Thoracic aorta (tissue), 2 donors: ENCODE data around the gene GALR3. TPM values are rescaled to one million over a fixed set of nuclear protein-coding genes. Genes with fewer than 3 reads are reported as not detected.
A peak's percentile ranks its signal among the peaks of the same experiment; 100 is the strongest.

Source experiments
- ATAC-seq: fragments of 150-250 bp; one replicate; pipeline ENCODE4 v1.8.0; 2017; ENCODE audit warnings: low read depth; ENCODE audit not compliant: insufficient number of reproducible peaks, low FRiP score
- DNase-seq: peaks from one replicate; pipeline ENCODE4 v3.0.0-alpha.2; 2020; ENCODE audit warnings: low spot score
- H3K27ac ChIP-seq, 2 donors: fragments of 200-600 bp; sonication (generic); 1 replicate in 1 of 2; 2 replicates in 1 of 2; pipeline ENCODE4 v1.5.1; 2016; ENCODE audit warnings: mild to moderate bottlenecking in 2 of 2, moderate library complexity in 2 of 2
- H3K27me3 ChIP-seq: fragments of 200-600 bp; sonication (generic); replicated peaks from 2 replicates; pipeline ENCODE4 v1.6.0; 2016; ENCODE audit warnings: mild to moderate bottlenecking; ENCODE audit not compliant: insufficient read depth
- H3K36me3 ChIP-seq: fragments of 200-600 bp; sonication (generic); one replicate; pipeline ENCODE4 v1.5.1; 2016
- H3K4me1 ChIP-seq, 2 donors: fragments of 200-600 bp; sonication (generic); 1 replicate in 1 of 2; 2 replicates in 1 of 2; pipeline versions ENCODE4 v1.5.1 to v1.6.0; 2016; ENCODE audit warnings: low read depth in 2 of 2, mild to moderate bottlenecking in 1 of 2; ENCODE audit not compliant: control insufficient read depth in 1 of 2
- H3K4me3 ChIP-seq: fragments of 200-600 bp; sonication (generic); 2 replicates; pipeline ENCODE4 v1.5.1; 2016; ENCODE audit warnings: mild to moderate bottlenecking
- H3K9me3 ChIP-seq: fragments of 200-600 bp; sonication (generic); 2 replicates; pipeline ENCODE4 v1.5.1; 2016
- total RNA-seq, 2 donors: library from RNA; depleted of rRNA; stranded (reverse); fragments of >200 nt; gene quantifications; one replicate each; pipeline versions ENCODE4 v1.1.0 to v1.2.3, GENCODE V29; 2016
- TF ChIP-seq, protein P1 (sequence below): fragments of 200-600 bp; sonication (generic); IDR thresholded peaks from one replicate; pipeline ENCODE4 v1.5.1; 2019; ENCODE audit warnings: antibody characterized with exemption

The GALR3 gene
- total RNA-seq, 2 donors from 2014 or later = not detected

DNA sequence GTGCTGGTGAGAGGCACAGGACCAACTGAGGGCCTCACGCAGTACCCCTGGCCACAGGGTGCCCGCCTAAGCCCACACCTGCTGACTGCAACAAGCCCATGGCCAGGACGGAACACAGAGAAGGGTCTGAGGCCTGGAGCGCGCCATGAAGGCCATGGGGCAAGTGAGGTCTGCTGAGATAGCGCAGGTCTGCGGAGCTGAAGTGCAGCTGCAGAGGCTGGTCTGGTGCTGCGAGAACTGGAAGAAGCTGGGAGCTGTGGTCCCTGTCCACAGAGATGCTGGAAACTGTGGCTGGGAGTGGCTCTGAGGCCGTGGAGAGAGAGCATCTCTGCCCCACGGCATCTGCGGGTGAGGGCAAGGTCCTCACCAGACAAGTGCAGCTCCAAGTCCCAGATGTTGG, 8.3 kb downstream of the GALR3 start:
- DNase-seq (no peak), ATAC-seq (no peak)
- TF ChIP-seq, protein P1, sequence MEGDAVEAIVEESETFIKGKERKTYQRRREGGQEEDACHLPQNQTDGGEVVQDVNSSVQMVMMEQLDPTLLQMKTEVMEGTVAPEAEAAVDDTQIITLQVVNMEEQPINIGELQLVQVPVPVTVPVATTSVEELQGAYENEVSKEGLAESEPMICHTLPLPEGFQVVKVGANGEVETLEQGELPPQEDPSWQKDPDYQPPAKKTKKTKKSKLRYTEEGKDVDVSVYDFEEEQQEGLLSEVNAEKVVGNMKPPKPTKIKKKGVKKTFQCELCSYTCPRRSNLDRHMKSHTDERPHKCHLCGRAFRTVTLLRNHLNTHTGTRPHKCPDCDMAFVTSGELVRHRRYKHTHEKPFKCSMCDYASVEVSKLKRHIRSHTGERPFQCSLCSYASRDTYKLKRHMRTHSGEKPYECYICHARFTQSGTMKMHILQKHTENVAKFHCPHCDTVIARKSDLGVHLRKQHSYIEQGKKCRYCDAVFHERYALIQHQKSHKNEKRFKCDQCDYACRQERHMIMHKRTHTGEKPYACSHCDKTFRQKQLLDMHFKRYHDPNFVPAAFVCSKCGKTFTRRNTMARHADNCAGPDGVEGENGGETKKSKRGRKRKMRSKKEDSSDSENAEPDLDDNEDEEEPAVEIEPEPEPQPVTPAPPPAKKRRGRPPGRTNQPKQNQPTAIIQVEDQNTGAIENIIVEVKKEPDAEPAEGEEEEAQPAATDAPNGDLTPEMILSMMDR = no peak
- Histone ChIP-seq H3K27me3 (no peaks in the 10 kb centered on the region), H3K27ac (no peak overlapping the region), H3K4me1 (peaks cover 4 to 11% of the 10 kb centered on the region in 2 donors), H3K4me3 (no peak overlapping the region), H3K9me3 (no peaks in the 10 kb centered on the region), H3K36me3 (peaks cover 44% of the 10 kb centered on the region)

DNA sequence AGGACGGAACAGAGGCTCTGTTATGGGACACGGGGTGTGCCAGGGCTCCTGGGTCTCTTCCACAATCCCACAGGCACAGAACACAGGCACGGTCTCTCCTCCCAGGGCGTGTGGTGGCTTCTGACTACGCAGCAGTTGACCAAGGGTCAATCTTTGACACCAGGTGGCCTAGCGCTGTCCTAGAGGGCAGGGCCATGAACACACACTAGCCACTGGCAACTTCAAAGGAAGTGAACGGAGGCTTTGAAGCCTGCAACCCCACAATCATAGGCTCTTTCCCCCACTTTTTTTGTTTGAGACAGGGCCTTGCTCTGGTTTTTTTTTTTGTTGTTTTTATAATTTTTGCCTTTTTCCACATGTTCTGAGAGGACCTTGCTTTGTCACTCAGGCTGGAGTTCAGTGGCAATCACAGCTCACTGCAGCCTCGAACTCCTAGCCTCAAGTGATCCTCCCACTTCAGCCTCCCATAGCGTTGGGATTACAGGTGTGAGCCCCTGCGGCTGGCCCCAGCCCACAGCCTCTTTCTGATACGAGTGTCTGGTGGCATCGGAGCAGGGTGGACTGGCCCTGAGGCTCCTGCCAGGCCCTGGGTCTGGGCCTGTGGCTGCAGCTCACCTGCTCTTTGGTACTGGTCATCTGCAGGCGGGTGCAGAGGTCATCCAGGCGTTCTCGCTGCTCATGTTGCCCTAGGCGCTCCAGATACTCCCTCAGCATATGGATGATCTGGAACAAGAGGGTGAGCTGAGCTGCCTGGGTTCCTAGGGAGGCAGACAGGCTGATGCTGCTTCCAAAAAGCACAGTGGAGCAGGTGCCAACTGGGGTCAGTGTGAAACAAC, 9.1 kb downstream of the GALR3 start:
- H3K9me3 ChIP-seq = no peaks in the 10 kb centered on the region
- no peak for ATAC-seq
- peaks cover 0 to 4% of the 10 kb centered on the region in 2 donors for H3K4me1 ChIP-seq
- TF ChIP-seq, protein P1 = no peak
- H3K27me3 ChIP-seq = no peaks in the 10 kb centered on the region
- no peak for DNase-seq
- peaks cover 44% of the 10 kb centered on the region for H3K36me3 ChIP-seq
- no peak overlapping the region for H3K27ac ChIP-seq
- no peak overlapping the region for H3K4me3 ChIP-seq

DNA sequence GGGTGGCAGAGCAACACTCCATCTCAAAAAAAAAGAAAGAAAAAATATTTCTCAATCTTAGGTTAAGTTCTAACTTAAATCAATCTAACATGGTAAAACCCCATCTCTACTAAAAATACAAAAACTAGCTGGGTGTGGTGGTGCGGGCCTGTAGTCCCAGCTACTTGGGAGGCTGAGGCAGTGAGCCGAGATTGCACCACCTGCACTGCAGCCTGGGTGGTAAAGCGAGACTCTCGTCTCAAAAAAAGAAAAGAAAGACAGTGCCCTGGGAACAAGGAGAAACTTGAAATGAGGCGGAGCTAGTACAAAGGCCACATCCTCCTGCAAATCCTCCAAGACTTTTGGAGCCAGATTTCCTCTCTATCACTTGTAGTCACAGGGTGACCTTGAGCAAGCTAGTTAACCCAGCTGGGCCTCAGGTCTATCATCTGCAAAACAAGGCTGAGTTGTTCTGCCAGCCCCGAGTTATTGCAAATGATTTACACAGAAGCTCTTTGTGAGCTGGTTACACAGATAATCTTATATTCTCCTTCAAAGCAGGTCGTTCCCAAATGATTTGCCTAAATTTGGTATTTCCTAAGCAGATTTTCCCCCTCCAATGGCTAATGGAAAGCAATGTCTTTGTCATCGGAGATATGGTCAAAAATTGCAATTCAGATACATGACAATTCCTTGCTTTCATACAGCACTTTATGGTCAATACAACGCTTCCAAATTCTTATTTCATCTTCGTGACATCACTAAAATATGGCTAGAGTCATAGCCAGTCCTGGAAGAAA, 19.0 kb downstream of the GALR3 start:
- Histone ChIP-seq H3K4me1 (peaks cover 6 to 17% of the 10 kb centered on the region in 2 donors), H3K36me3 (peaks cover 10% of the 10 kb centered on the region), H3K9me3 (no peaks in the 10 kb centered on the region), H3K4me3 (no peak overlapping the region), H3K27ac (no peak overlapping the region), H3K27me3 (no peaks in the 10 kb centered on the region)
- DNase-seq = no peak
- no peak for ATAC-seq
- TF ChIP-seq, protein P1 = no peak

DNA sequence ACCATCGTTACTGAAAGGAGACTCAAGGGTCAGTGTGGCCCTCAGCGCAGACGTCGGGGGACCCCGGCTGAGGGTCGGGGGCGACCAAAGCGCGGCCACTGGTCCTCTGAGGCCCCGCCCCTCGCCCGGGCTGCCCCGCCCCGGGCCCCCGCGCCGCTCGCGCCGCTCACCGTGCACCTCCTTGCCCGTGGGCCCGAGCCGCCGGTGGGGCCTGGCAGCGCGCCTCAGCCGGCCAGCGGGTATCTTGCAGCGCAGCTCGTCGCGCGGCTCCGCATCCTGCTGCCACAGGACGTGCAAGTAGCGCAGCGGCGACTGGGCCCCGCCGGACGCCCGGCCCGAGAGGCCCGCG, 20.5 kb downstream of the GALR3 start:
- DNase-seq = no peak
- H3K4me1 ChIP-seq = peaks cover 6 to 23% of the 10 kb centered on the region in 2 donors
- TF ChIP-seq, protein P1 = no peak
- H3K36me3 ChIP-seq = peaks cover 6% of the 10 kb centered on the region
- H3K9me3 ChIP-seq = no peaks in the 10 kb centered on the region
- no peaks in the 10 kb centered on the region for H3K27me3 ChIP-seq
- peak overlapping the region; percentile 71 to 80 for H3K27ac ChIP-seq
- peak overlapping the region; percentile 79 for H3K4me3 ChIP-seq
- peak; percentile 7 for ATAC-seq

DNA sequence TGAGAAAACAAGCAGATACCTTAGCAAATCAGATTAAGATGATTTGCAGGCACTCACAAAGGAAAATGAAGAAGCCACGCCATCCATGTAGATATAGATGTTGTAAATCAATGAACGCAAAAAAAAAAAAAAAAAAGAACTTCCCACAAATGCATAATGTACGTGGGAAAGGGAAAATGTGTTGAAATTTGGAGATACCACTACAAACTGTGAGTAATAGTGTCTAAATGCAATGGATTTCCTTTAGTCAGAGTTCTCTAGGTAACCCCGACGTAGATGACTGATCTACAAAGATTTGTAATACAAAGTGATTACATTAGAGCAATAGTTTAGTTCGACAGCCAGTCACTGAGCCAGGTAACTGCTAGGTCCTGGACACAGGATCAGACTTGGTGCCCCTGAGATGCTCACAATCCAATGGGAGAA, 21.7 kb downstream of the GALR3 start:
- Histone ChIP-seq H3K4me1 (peaks cover 8 to 28% of the 10 kb centered on the region in 2 donors), H3K27ac (peak overlapping the region; percentile 40 to 71), H3K36me3 (peaks cover 1% of the 10 kb centered on the region), H3K27me3 (no peaks in the 10 kb centered on the region), H3K4me3 (peak overlapping the region; percentile 79), H3K9me3 (no peaks in the 10 kb centered on the region)
- DNase-seq (no peak), ATAC-seq (no peak)
- TF ChIP-seq, protein P1 = no peak
